Trophoblast cell (in vitro differentiated cells and primary cell): Measurements from ENCODE around the gene SRCIN1. TPM values are rescaled to one million over a fixed set of nuclear protein-coding genes. Genes with fewer than 3 reads are reported as not detected.
A peak's percentile ranks its signal among the peaks of the same experiment; 100 is the strongest.

Source experiments
- DNase-seq, 2 donors: peaks; one replicate each; pipeline ENCODE4 v3.0.0-alpha.2; 2016
- H2AFZ ChIP-seq: 2 replicates; pipeline ENCODE4 v1.6.1; 2013; ENCODE audit warnings: low read length, moderate library complexity, mild to moderate bottlenecking; ENCODE audit not compliant: insufficient read depth, poor library complexity
- H2AK5ac ChIP-seq: 2 replicates; pipeline ENCODE4 v1.6.1; 2013; ENCODE audit warnings: mild to moderate bottlenecking, low read length
- H2BK120ac ChIP-seq: 2 replicates; pipeline ENCODE4 v1.6.1; 2013; ENCODE audit warnings: low read length, mild to moderate bottlenecking, moderate library complexity; ENCODE audit not compliant: insufficient read depth, poor library complexity
- H2BK12ac ChIP-seq: 2 replicates; pipeline ENCODE4 v1.6.1; 2013; ENCODE audit warnings: mild to moderate bottlenecking, low read length, moderate library complexity
- H2BK5ac ChIP-seq: 2 replicates; pipeline ENCODE4 v1.6.1; 2013; ENCODE audit warnings: low read length, low read depth, moderate library complexity, mild to moderate bottlenecking; ENCODE audit not compliant: poor library complexity
- H3K14ac ChIP-seq: 2 replicates; pipeline ENCODE4 v1.6.1; 2013; ENCODE audit warnings: mild to moderate bottlenecking, low read length
- H3K18ac ChIP-seq: 2 replicates; pipeline ENCODE4 v1.6.1; 2013; ENCODE audit warnings: mild to moderate bottlenecking, low read length
- H3K23ac ChIP-seq: 2 replicates; pipeline ENCODE4 v1.6.1; 2013; ENCODE audit warnings: low read length
- H3K27ac ChIP-seq: 2 replicates; pipeline ENCODE4 v1.5.1; 2013; ENCODE audit warnings: low read depth, mild to moderate bottlenecking, inconsistent platforms, low read length, moderate library complexity
- H3K27me3 ChIP-seq: 2 replicates; pipeline ENCODE4 v1.6.1; 2013; ENCODE audit warnings: inconsistent platforms, mild to moderate bottlenecking, low read length, moderate library complexity; ENCODE audit not compliant: insufficient read depth
- H3K36me3 ChIP-seq, 2 experiments: 1 replicate in 1 of 2; 2 replicates in 1 of 2; pipeline ENCODE4 v1.6.1; 2013; ENCODE audit warnings: low read length in 2 of 2, mild to moderate bottlenecking in 2 of 2, moderate library complexity in 1 of 2; ENCODE audit not compliant: insufficient read depth in 2 of 2, control insufficient read depth in 1 of 2
- H3K4ac ChIP-seq: 2 replicates; pipeline ENCODE4 v1.6.1; 2013; ENCODE audit warnings: low read depth, mild to moderate bottlenecking, low read length, moderate library complexity
- H3K4me1 ChIP-seq, 2 experiments: 1 replicate in 1 of 2; 2 replicates in 1 of 2; pipeline ENCODE4 v1.6.1; 2013; ENCODE audit warnings: low read length in 2 of 2, mild to moderate bottlenecking in 2 of 2, moderate library complexity in 1 of 2; ENCODE audit not compliant: insufficient read depth in 2 of 2, control insufficient read depth in 1 of 2
- H3K4me2 ChIP-seq: 2 replicates; pipeline ENCODE4 v1.6.1; 2013; ENCODE audit warnings: inconsistent platforms, mild to moderate bottlenecking, low read length, moderate library complexity
- H3K4me3 ChIP-seq: 2 replicates; pipeline ENCODE4 v1.5.1; 2013; ENCODE audit warnings: mild to moderate bottlenecking, low read depth, low read length, inconsistent platforms
- H3K79me1 ChIP-seq: one replicate; pipeline ENCODE4 v1.6.1; 2013; ENCODE audit warnings: low read length
- H3K79me2 ChIP-seq: 2 replicates; pipeline ENCODE4 v1.6.1; 2013; ENCODE audit warnings: low read length, mild to moderate bottlenecking; ENCODE audit not compliant: control insufficient read depth, insufficient read depth, poor library complexity
- H3K9ac ChIP-seq: 2 replicates; pipeline ENCODE4 v1.6.1; 2013; ENCODE audit warnings: mild to moderate bottlenecking, low read length
- H3K9me3 ChIP-seq: 2 replicates; pipeline ENCODE4 v1.6.1; 2013; ENCODE audit warnings: low read depth, mild to moderate bottlenecking, control low read depth, inconsistent platforms, low read length; ENCODE audit not compliant: insufficient read depth
- H4K12ac ChIP-seq: 2 replicates; pipeline ENCODE4 v1.6.1; 2013; ENCODE audit warnings: low read depth, mild to moderate bottlenecking, low read length, moderate library complexity
- H4K8ac ChIP-seq: 2 replicates; pipeline ENCODE4 v1.6.1; 2013; ENCODE audit warnings: low read depth, mild to moderate bottlenecking, low read length, moderate library complexity
- H4K91ac ChIP-seq: one replicate; pipeline ENCODE4 v1.6.1; 2013; ENCODE audit warnings: low read depth, mild to moderate bottlenecking, low read length, moderate library complexity
- WGBS: extraction: QIAGEN DNeasy Blood & Tissue Kit; methylation state at CpG from one replicate; pipeline ENCODE4 v1.1.7; 2013; ENCODE audit warnings: missing lambda C conversion rate; ENCODE audit not compliant: insufficient read length, insufficient coverage; ENCODE audit errors: extremely low coverage; 5-methylcytosine and 5-hydroxymethylcytosine counted together
- polyA plus RNA-seq: library from polyadenylated mRNA; stranded (reverse); fragments of 200-250 nt; gene quantifications from 2 replicates; pipeline ENCODE4 v1.2.3, GENCODE V29; 2013

Gene SRCIN1, protein sequence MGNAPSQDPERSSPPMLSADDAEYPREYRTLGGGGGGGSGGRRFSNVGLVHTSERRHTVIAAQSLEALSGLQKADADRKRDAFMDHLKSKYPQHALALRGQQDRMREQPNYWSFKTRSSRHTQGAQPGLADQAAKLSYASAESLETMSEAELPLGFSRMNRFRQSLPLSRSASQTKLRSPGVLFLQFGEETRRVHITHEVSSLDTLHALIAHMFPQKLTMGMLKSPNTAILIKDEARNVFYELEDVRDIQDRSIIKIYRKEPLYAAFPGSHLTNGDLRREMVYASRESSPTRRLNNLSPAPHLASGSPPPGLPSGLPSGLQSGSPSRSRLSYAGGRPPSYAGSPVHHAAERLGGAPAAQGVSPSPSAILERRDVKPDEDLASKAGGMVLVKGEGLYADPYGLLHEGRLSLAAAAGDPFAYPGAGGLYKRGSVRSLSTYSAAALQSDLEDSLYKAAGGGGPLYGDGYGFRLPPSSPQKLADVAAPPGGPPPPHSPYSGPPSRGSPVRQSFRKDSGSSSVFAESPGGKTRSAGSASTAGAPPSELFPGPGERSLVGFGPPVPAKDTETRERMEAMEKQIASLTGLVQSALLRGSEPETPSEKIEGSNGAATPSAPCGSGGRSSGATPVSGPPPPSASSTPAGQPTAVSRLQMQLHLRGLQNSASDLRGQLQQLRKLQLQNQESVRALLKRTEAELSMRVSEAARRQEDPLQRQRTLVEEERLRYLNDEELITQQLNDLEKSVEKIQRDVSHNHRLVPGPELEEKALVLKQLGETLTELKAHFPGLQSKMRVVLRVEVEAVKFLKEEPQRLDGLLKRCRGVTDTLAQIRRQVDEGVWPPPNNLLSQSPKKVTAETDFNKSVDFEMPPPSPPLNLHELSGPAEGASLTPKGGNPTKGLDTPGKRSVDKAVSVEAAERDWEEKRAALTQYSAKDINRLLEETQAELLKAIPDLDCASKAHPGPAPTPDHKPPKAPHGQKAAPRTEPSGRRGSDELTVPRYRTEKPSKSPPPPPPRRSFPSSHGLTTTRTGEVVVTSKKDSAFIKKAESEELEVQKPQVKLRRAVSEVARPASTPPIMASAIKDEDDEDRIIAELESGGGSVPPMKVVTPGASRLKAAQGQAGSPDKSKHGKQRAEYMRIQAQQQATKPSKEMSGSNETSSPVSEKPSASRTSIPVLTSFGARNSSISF
- polyA plus RNA-seq = 0.29 and 0.31 TPM in 2 replicates

DNA sequence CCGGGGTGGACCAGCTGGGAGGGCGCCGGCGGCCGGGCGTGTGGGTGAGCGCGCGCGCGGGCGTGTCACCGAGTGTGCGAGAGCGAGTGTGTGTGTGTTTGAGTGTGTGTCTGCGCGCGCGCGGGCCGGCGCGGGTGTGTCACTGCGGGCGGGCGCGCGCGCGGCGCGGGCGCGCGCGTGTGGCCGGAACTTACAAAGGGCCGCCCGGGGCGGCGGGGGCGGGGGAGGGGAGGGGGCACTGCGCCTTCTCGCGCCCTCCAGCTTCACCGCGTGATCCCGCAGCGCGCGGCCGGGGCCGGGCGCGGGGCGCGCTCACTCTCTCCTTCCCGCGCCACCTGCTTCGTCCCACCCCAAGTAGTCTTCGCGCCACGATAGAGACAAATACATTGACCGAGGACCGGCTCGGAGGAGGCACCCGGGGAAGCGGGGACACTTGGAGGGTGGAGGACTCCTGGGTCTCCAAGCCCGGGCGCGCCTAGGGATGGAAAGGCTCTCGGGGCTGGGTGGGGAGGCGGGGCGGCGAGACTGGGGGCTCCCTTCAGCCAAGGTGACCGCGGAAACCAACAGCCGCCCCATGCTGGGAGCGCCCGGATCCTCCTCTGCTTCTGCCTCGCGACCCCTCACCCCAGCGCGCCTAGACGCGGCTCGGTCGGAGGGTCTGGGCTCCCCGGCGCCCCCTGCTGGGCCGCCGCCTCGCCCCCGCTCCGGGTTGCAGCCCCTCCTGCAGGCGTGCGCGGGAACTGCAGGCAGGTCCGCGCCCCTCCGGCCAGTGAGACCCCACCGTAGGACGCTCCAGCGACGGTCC is at the start of gene SRCIN1:
TSS of gene SRCIN1 (minus strand) at position 112 of the 805 bp plus-strand sequence. CDS start 247 bp downstream, outside the sequence.
- Histone ChIP-seq H3K27ac (no peak within 1 kb of the TSS), H2BK120ac (no peak within 1 kb of the TSS), H2BK5ac (no peak within 1 kb of the TSS), H3K4me1 (peaks cover 20 to 26% of the 10 kb centered on the region in 2 experiments), H3K9ac (no peak within 1 kb of the TSS), H3K79me1 (no peaks in the 10 kb centered on the region), H2AK5ac (no peak within 1 kb of the TSS), H4K91ac (peak within 1 kb of the TSS; percentile 7), H3K4ac (no peak within 1 kb of the TSS), H2AFZ (peak within 1 kb of the TSS; percentile 53), H3K4me3 (peak within 1 kb of the TSS; percentile 65), H3K4me2 (peak within 1 kb of the TSS; percentile 83), H3K18ac (no peak within 1 kb of the TSS), H3K36me3 (no peaks in the 10 kb centered on the region), H3K9me3 (peaks cover 5% of the 10 kb centered on the region), H4K12ac (no peak within 1 kb of the TSS), H3K14ac (no peak within 1 kb of the TSS), H2BK12ac (no peak within 1 kb of the TSS), H3K79me2 (no peaks in the 10 kb centered on the region), H4K8ac (peak within 1 kb of the TSS; percentile 49), H3K27me3 (peaks cover 17% of the 10 kb centered on the region), H3K23ac (no peak within 1 kb of the TSS)
- DNase-seq = peak in 1 of 2 donors; percentile 23
- no CpG with 5 or more reads among the region's 105 CpGs for WGBS

DNA sequence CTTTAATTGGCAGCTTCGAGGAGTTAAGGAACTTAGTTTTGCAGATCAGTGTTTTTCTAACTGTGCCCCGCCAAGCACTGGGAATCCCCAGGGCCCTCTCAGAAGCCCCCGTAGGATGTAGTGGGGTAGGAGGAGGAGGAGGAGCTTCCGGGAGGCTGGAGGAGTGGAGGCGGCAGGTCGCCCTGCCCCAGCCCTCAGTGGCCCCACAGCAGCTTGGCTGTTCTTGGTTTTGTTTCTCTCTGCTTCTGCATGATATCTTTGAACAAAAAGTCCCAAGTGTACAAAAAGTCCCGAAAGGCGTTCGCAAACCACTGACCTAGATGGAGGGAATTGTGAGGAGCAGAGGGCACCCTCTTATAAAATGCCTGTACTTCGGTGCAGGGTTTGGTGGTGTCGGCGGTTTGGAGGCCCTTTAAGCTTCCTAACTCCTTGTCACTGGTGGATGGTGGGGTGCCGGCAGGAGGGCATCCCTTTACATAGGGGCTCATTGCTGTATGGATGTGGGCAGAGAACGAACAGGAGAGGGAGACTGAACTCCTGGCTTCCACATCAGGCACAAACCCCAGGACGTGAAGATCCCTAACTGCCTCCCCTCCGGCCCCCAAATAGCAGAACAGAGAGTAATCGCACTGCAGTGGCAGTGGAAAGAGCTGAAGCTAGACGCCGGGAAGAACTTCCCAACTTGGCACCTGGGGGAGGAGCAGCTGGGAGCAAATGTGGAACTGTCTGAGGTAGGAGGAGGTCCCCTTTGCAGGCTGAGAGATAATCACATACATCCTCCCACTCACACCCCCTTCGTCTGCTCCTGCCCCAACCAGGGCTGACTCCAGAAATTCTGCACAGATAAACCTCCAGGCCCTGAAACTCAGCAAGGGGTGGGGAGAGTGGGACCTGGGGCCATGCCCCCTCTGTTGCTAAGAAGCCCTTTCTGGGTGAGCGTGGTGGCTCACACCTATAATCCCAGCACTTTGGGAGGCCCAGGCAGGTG is 49.0 kb upstream of the SRCIN1 start:
- Histone ChIP-seq H3K27me3 (no peaks in the 10 kb centered on the region), H3K79me1 (no peaks in the 10 kb centered on the region), H2AK5ac (no peak overlapping the region), H3K4me3 (no peak overlapping the region), H3K18ac (no peak overlapping the region), H3K9ac (no peak overlapping the region), H3K4me1 (no peaks in the 10 kb centered on the region), H3K79me2 (no peaks in the 10 kb centered on the region), H3K36me3 (no peaks in the 10 kb centered on the region), H3K9me3 (no peaks in the 10 kb centered on the region), H2BK12ac (no peak overlapping the region), H3K23ac (no peak overlapping the region), H4K91ac (no peak overlapping the region), H3K4ac (no peak overlapping the region), H3K27ac (no peak overlapping the region), H2BK120ac (no peak overlapping the region), H3K14ac (no peak overlapping the region), H3K4me2 (no peak overlapping the region), H2BK5ac (no peak overlapping the region), H4K12ac (no peak overlapping the region), H2AFZ (no peak overlapping the region), H4K8ac (no peak overlapping the region)
- WGBS = no CpG with 5 or more reads among the region's 21 CpGs
- no peak for DNase-seq

DNA sequence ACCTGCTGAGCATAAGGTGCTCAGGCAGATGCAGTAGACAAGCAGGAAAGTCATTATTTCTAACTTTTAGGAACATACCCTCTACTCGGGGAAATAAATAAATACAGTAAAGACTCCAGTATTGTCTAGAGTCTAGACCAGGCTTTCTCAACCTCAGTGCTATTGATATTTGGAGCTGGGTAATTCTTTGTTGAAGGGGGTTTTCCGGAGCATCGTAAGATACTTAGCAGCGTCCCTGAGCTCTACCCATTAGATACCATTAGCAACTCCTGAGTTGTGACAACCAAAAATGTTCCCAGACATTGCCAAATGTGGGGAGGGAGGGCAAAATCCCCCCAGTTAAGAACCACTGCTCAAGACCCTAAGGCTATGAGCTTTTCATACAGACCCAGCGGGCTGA is 47.9 kb upstream of the SRCIN1 start:
- no peak for DNase-seq
- Histone ChIP-seq H3K27ac (no peak overlapping the region), H3K23ac (no peak overlapping the region), H2AK5ac (no peak overlapping the region), H3K36me3 (no peaks in the 10 kb centered on the region), H4K12ac (no peak overlapping the region), H3K9me3 (no peaks in the 10 kb centered on the region), H2BK12ac (no peak overlapping the region), H3K79me2 (no peaks in the 10 kb centered on the region), H3K27me3 (no peaks in the 10 kb centered on the region), H3K79me1 (no peaks in the 10 kb centered on the region), H3K4me3 (no peak overlapping the region), H3K14ac (no peak overlapping the region), H4K8ac (no peak overlapping the region), H3K4me1 (no peaks in the 10 kb centered on the region), H2AFZ (no peak overlapping the region), H2BK5ac (no peak overlapping the region), H3K9ac (no peak overlapping the region), H4K91ac (no peak overlapping the region), H3K18ac (no peak overlapping the region), H3K4me2 (no peak overlapping the region), H3K4ac (no peak overlapping the region), H2BK120ac (no peak overlapping the region)
- WGBS = no CpG with 5 or more reads among the region's 5 CpGs
